Measurements from ENCODE around the gene DDX28.
"Not testable (repeated sequence)": the region's sequence is repeated elsewhere in the genome, so short reads cannot be mapped to it uniquely, and the experiment has no call there.

The DDX28 gene

DNA sequence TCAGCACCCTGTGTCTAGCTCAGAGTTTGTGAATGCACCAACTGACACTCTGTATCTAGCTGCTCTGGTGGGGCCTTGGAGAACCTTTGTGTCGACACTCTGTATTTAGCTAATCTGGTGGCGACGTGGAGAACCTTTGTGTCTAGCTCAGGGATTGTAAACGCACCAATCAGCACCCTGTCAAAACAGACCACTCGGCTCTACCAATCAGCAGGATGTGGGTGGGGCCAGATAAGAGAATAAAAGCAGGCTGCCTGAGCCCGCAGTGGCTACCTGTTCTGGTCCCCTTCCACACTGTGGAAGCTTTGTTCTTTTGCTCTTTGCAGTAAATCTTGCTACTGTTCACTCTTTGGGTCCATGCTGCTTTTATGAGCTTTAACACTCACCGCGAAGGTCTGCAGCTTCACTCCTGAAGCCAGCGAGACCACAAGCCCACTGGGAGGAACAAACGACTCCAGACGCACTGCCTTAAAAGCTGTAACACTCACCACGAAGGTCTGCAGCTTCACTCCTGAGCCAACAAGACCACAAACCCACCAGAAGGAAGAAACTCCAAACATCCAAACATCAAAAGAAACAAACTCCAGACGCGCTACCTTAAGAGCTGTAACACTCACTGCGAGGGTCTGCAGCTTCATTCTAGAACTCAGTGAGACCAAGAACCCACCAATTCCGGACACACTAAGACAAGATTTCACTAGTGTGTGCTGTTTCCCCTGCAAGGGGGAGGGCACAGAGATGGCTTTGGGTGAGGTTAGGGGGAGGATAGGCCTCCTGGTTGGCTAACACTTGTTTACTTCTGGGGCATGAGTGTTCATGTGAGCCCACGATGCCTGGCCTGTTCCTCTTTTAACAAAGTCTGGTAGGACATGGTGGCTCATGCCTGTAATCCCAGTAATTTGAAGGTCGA is 24.0 kb downstream of the DDX28 start, which contains the start of gene DPEP2:
DPEP2 (minus strand) TSS at position 706 of the 910 bp plus-strand sequence. CDS start 6,272 bp downstream, outside the sequence.
- CTCF ChIA-PET = interaction anchor here (1.0 to 5.7 kb wide), 8 partner anchors 13 to 45 kb away, joined by 3 to 35 read pairs (median 4); partner anchors contain the start of gene DPEP3
- Histone ChIP-seq H3K27ac (ENCODE audit: insufficient read depth in 1 of 2, low read depth in 1 of 2, low read length in 2 of 2, poor library complexity in 1 of 2, severe bottlenecking in 2 of 2) (peak within 1 kb of the TSS in 1 of 2 experiments; percentile 51), H3K4me1 (ENCODE audit: control extremely low read depth in 1 of 4, control insufficient read depth in 4 of 4, insufficient read depth in 4 of 4, low read length in 3 of 4) (peaks cover 12 to 43% (median 42%) of the 10 kb centered on the region in 4 experiments), H3K4me3 (ENCODE audit: control insufficient read depth in 1 of 7, extremely low read depth in 1 of 7, insufficient read depth in 4 of 7, low read depth in 2 of 7, low read length in 6 of 7) (peak within 1 kb of the TSS in 6 of 7 experiments; percentile 21 to 51 (median 36))
- not testable (repeated sequence) for H3K36me3 ChIP-seq (ENCODE audit: control insufficient read depth in 4 of 4, insufficient read depth in 4 of 4, low read length in 3 of 4); H3K27me3 ChIP-seq (replicated peaks in 2 of 5; ENCODE audit: control insufficient read depth in 4 of 5, insufficient read depth in 5 of 5, low read length in 4 of 5); H3K9me3 ChIP-seq (ENCODE audit: control extremely low read depth in 1 of 5, control insufficient read depth in 4 of 5, insufficient read depth in 2 of 5, low read depth in 1 of 5, low read length in 4 of 5)
- POLR2A ChIA-PET = interaction anchor here (0.9 to 1.5 kb wide), 3 partner anchors 14 to 24 kb away, joined by 3 to 7 read pairs (median 3); partner anchors contain the start of genes DDX28 and DUS2
- 31% methylated on average over 7 of the region's 18 CpGs for WGBS (ENCODE audit: insufficient coverage)
- DNase-seq = peak; percentile 42 to 86 (median 81)

DNA sequence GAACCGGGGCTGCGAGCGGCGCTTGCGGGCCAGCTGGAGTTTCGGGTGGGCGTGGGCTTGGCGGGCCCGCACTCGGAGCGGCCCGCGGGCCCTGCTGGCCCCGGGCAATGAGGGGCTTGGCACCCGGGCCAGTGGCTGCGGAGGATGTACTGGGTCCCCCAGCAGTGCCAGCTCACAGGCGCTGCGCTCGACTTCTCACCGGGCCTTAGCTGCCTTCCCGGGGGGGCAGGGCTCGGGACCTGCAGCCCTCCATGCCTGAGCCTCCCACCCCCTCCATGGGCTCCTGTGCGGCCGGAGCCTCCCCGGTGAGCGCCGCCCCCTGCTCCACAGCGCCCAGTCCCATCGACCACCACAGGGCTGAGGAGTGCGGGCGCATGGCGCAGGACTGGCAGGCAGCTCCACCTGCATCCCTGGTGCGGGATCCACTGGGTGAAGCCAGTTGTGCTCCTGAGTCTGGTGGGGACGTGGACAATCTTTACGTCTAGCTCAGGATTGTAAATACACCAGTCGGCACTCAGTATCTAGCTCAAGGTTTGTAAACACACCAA is 24.7 kb downstream of the DDX28 start:
- Histone ChIP-seq H3K4me3 (ENCODE audit: control insufficient read depth in 1 of 7, extremely low read depth in 1 of 7, insufficient read depth in 4 of 7, low read depth in 2 of 7, low read length in 6 of 7) (peak overlapping the region in 1 of 7 experiments; percentile 40), H3K4me1 (ENCODE audit: control extremely low read depth in 1 of 4, control insufficient read depth in 4 of 4, insufficient read depth in 4 of 4, low read length in 3 of 4) (peaks cover 12 to 50% (median 49%) of the 10 kb centered on the region in 4 experiments)
- WGBS (ENCODE audit: insufficient coverage) = 97% methylated on average over 29 of the region's 36 CpGs
- CTCF ChIA-PET = interaction anchor here (0.8 to 5.7 kb wide), 9 partner anchors 12 to 46 kb away, joined by 3 to 35 read pairs (median 3); partner anchors contain the start of genes DPEP3 and DUS2
- POLR2A ChIA-PET = interaction anchor here (1.0 kb wide), 1 partner anchor 25 kb away, joined by 7 read pairs; the partner anchor contains the start of genes DDX28 and DUS2
- not testable (repeated sequence) for H3K27me3 ChIP-seq (replicated peaks in 2 of 5; ENCODE audit: control insufficient read depth in 4 of 5, insufficient read depth in 5 of 5, low read length in 4 of 5); DNase-seq; H3K27ac ChIP-seq (ENCODE audit: insufficient read depth in 1 of 2, low read depth in 1 of 2, low read length in 2 of 2, poor library complexity in 1 of 2, severe bottlenecking in 2 of 2); H3K36me3 ChIP-seq (ENCODE audit: control insufficient read depth in 4 of 4, insufficient read depth in 4 of 4, low read length in 3 of 4); H3K9me3 ChIP-seq (ENCODE audit: control extremely low read depth in 1 of 5, control insufficient read depth in 4 of 5, insufficient read depth in 2 of 5, low read depth in 1 of 5, low read length in 4 of 5)

DNA sequence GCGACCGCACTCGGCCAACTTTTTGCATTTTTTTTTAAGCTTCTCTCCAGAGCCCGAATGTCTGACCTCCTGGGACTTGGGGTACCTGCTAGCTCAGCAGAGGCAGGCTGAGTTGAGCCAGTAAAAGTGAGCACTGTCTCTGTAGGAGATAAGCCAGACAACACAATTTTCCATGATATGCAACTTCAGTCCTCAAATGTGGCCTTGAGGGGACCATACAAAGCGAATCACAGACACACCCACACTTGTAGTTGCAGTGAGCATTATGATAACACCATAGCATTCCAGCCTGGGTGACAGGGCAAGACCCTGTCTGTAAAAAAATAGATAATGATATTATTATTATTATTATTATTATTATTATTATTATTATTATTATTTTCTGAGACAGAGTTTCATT is 26.4 kb downstream of the DDX28 start:
- ChIA-PET POLR2A (interaction anchor here (0.7 to 1.0 kb wide), 2 partner anchors 10 to 26 kb away, joined by 3 read pairs; partner anchors contain the start of genes DDX28 and DUS2), CTCF (interaction anchor here (0.6 to 5.7 kb wide), 2 partner anchors 11 to 56 kb away, joined by 3 to 35 read pairs; no protein-coding TSS in a partner anchor)
- H3K4me1 ChIP-seq (ENCODE audit: control extremely low read depth in 1 of 4, control insufficient read depth in 4 of 4, insufficient read depth in 4 of 4, low read length in 3 of 4) = peaks cover 12 to 59% (median 58%) of the 10 kb centered on the region in 4 experiments

DNA sequence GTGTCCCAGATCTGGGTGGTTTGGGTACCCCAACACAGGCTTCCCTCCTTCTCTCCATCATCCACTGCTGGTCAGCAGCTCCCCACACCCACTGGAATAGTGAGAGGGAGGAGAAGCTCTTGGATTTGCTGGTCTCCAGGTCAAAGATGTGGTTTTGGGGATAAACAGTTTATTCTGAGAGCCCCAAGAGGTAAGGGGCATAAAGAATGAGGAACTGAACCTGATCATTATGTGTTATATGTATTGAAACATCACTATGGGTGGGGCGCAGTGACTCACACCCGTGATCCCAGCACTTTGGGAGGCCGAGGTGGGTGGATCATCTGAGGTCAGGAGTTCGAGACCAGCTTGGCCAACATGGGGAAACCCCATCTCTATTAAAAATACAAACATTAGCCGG is 27.6 kb downstream of the DDX28 start:
- CTCF ChIA-PET = interaction anchor here (0.7 to 3.1 kb wide), 2 partner anchors 10 to 27 kb away, joined by 3 to 19 read pairs; partner anchors contain the start of genes DDX28 and DUS2
- Histone ChIP-seq H3K27me3 (replicated peaks in 2 of 5; ENCODE audit: control insufficient read depth in 4 of 5, insufficient read depth in 5 of 5, low read length in 4 of 5) (no peaks in the 10 kb centered on the region), H3K36me3 (ENCODE audit: control insufficient read depth in 4 of 4, insufficient read depth in 4 of 4, low read length in 3 of 4) (peaks cover 0 to 10% (median 2%) of the 10 kb centered on the region in 4 experiments), H3K4me3 (ENCODE audit: control insufficient read depth in 1 of 7, extremely low read depth in 1 of 7, insufficient read depth in 4 of 7, low read depth in 2 of 7, low read length in 6 of 7) (no peak overlapping the region), H3K27ac (ENCODE audit: insufficient read depth in 1 of 2, low read depth in 1 of 2, low read length in 2 of 2, poor library complexity in 1 of 2, severe bottlenecking in 2 of 2) (peak overlapping the region in 1 of 2 experiments; percentile 43), H3K4me1 (ENCODE audit: control extremely low read depth in 1 of 4, control insufficient read depth in 4 of 4, insufficient read depth in 4 of 4, low read length in 3 of 4) (peaks cover 9 to 53% (median 52%) of the 10 kb centered on the region in 4 experiments), H3K9me3 (ENCODE audit: control extremely low read depth in 1 of 5, control insufficient read depth in 4 of 5, insufficient read depth in 2 of 5, low read depth in 1 of 5, low read length in 4 of 5) (peaks cover 0 to 3% (median 0%) of the 10 kb centered on the region in 5 experiments)
- POLR2A ChIA-PET = interaction anchor here (1.1 kb wide), 1 partner anchor 28 kb away, joined by 3 read pairs; the partner anchor contains the start of genes DDX28 and DUS2
- DNase-seq = peak in 2 of 3 donors; percentile 36 to 49
- no CpG with 5 or more reads among the region's 5 CpGs for WGBS (ENCODE audit: insufficient coverage)

More for the DNA sequence above, 26.4 kb downstream of the DDX28 start:
- Histone ChIP-seq H3K27ac (ENCODE audit: insufficient read depth in 1 of 2, low read depth in 1 of 2, low read length in 2 of 2, poor library complexity in 1 of 2, severe bottlenecking in 2 of 2) (no peak overlapping the region), H3K4me3 (ENCODE audit: control insufficient read depth in 1 of 7, extremely low read depth in 1 of 7, insufficient read depth in 4 of 7, low read depth in 2 of 7, low read length in 6 of 7) (no peak overlapping the region), H3K9me3 (ENCODE audit: control extremely low read depth in 1 of 5, control insufficient read depth in 4 of 5, insufficient read depth in 2 of 5, low read depth in 1 of 5, low read length in 4 of 5) (peaks cover 0 to 3% (median 0%) of the 10 kb centered on the region in 5 experiments), H3K27me3 (replicated peaks in 2 of 5; ENCODE audit: control insufficient read depth in 4 of 5, insufficient read depth in 5 of 5, low read length in 4 of 5) (no peaks in the 10 kb centered on the region), H3K36me3 (ENCODE audit: control insufficient read depth in 4 of 4, insufficient read depth in 4 of 4, low read length in 3 of 4) (peaks cover 0 to 4% (median 1%) of the 10 kb centered on the region in 4 experiments)
- no peak for DNase-seq
- 100% methylated on average over 5 of the region's 5 CpGs for WGBS (ENCODE audit: insufficient coverage)

DNA sequence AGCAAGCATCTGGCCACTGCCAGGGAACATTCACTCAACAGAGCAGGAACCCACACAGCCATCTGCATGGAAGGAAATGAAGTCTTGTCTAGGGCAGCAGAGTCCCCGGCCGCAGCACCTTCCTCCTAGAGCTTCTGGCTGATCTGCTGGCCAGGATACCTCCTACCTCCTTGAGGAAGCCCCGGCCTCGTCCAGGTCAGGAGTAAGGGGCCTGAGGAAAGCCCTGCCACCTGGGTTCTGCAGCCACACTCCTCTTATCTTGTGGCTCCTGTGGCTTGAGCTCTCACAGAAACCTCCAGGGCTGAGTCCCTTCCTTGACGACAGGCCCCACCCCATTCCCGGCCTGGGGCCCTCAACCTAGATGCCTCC is 29.0 kb downstream of the DDX28 start:
- ChIA-PET CTCF (interaction anchor here (0.8 to 3.1 kb wide), 15 partner anchors 9 to 236 kb away, joined by 3 to 19 read pairs (median 4); partner anchors contain the start of genes DDX28, DPEP2NB and DUS2), POLR2A (interaction anchor here (0.6 to 1.7 kb wide), 6 partner anchors 9 to 58 kb away, joined by 3 to 14 read pairs (median 5); partner anchors contain the start of genes DDX28, DUS2 and PSMB10)
- not testable (repeated sequence) for H3K9me3 ChIP-seq (ENCODE audit: control extremely low read depth in 1 of 5, control insufficient read depth in 4 of 5, insufficient read depth in 2 of 5, low read depth in 1 of 5, low read length in 4 of 5); H3K36me3 ChIP-seq (ENCODE audit: control insufficient read depth in 4 of 4, insufficient read depth in 4 of 4, low read length in 3 of 4); H3K27me3 ChIP-seq (replicated peaks in 2 of 5; ENCODE audit: control insufficient read depth in 4 of 5, insufficient read depth in 5 of 5, low read length in 4 of 5)
- Histone ChIP-seq H3K27ac (ENCODE audit: insufficient read depth in 1 of 2, low read depth in 1 of 2, low read length in 2 of 2, poor library complexity in 1 of 2, severe bottlenecking in 2 of 2) (peak overlapping the region in 1 of 2 experiments; percentile 81), H3K4me1 (ENCODE audit: control extremely low read depth in 1 of 4, control insufficient read depth in 4 of 4, insufficient read depth in 4 of 4, low read length in 3 of 4) (peaks cover 0 to 39% (median 38%) of the 10 kb centered on the region in 4 experiments), H3K4me3 (ENCODE audit: control insufficient read depth in 1 of 7, extremely low read depth in 1 of 7, insufficient read depth in 4 of 7, low read depth in 2 of 7, low read length in 6 of 7) (peak overlapping the region in 5 of 7 experiments; percentile 38 to 67 (median 57))
- 0% methylated on average over 3 of the region's 6 CpGs for WGBS (ENCODE audit: insufficient coverage)
- DNase-seq = peak in 2 of 3 donors; percentile 75 to 85

DNA sequence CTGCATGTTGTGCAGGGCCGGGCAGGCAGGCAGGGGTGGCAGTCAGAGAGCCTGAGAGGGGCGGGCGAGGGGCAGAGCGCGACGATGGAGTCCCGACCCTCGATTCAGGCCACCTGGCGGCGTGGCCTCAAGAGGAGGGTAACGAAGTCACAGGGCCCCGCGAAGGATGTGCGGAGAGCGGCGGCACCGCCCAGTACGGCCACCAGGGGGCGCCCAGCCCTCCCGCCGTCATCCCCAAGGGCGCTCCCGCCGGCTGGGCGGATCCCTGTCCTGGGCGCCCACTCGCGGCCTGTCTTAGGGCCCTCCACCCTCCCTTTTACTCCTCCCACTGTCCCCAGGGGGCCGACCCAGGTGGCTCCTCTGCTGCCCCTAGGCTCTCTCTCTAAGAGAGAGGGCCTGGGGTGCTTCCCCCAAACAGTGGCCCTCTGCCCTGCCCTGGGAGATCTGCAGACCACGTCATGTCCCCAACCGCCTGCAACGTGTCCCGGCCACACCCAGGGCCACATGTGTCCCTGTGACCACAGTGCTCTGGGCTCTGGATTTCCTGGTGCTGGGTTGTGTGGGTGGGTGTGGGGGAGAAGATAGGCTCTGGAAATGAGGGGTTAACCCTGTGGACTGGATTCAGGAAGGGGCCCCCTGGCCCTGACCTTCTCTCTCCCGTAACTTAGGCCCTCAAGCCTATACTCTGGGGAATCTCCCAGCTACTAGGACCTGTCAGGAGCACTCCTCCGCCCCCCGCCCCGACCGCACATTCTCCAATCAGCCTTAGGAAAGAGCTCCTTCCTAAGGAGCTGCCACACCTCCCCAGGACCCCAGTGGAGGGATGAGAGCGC is 29.6 kb downstream of the DDX28 start:
- H3K4me1 ChIP-seq (ENCODE audit: control extremely low read depth in 1 of 4, control insufficient read depth in 4 of 4, insufficient read depth in 4 of 4, low read length in 3 of 4) = peaks cover 0 to 34% (median 32%) of the 10 kb centered on the region in 4 experiments
- peak overlapping the region in 5 of 7 experiments; percentile 38 to 67 (median 57) for H3K4me3 ChIP-seq (ENCODE audit: control insufficient read depth in 1 of 7, extremely low read depth in 1 of 7, insufficient read depth in 4 of 7, low read depth in 2 of 7, low read length in 6 of 7)
- peak overlapping the region in 1 of 2 experiments; percentile 81 for H3K27ac ChIP-seq (ENCODE audit: insufficient read depth in 1 of 2, low read depth in 1 of 2, low read length in 2 of 2, poor library complexity in 1 of 2, severe bottlenecking in 2 of 2)
- ChIA-PET POLR2A (interaction anchor here (0.8 to 1.7 kb wide), 5 partner anchors 9 to 57 kb away, joined by 3 to 14 read pairs (median 6); partner anchors contain the start of genes DDX28, DUS2 and PSMB10), CTCF (interaction anchor here (0.8 to 3.1 kb wide), 15 partner anchors 9 to 237 kb away, joined by 3 to 19 read pairs (median 4); partner anchors contain the start of genes DDX28, DPEP2NB and DUS2)
- peak; percentile 85 to 91 (median 88) for DNase-seq
- peaks cover 0 to 10% (median 2%) of the 10 kb centered on the region in 4 experiments for H3K36me3 ChIP-seq (ENCODE audit: control insufficient read depth in 4 of 4, insufficient read depth in 4 of 4, low read length in 3 of 4)
- H3K9me3 ChIP-seq (ENCODE audit: control extremely low read depth in 1 of 5, control insufficient read depth in 4 of 5, insufficient read depth in 2 of 5, low read depth in 1 of 5, low read length in 4 of 5) = peaks cover 0 to 3% (median 0%) of the 10 kb centered on the region in 5 experiments
- H3K27me3 ChIP-seq (replicated peaks in 2 of 5; ENCODE audit: control insufficient read depth in 4 of 5, insufficient read depth in 5 of 5, low read length in 4 of 5) = no peaks in the 10 kb centered on the region
- 2% methylated on average over 27 of the region's 39 CpGs for WGBS (ENCODE audit: insufficient coverage)
